CD14-positive monocyte (primary cell): Measurements from ENCODE around the gene PLCB3. TPM values are rescaled to one million over a fixed set of nuclear protein-coding genes. Genes with fewer than 3 reads are reported as not detected.

Source experiments
- DNase-seq, 3 donors: peaks; one replicate each; pipeline ENCODE4 v3.0.0-alpha.2; 2011 to 2022
- H2AFZ ChIP-seq: 2 replicates; pipeline ENCODE4 v1.6.0; 2012; ENCODE audit warnings: mild to moderate bottlenecking, low read depth, low read length, inconsistent platforms; ENCODE audit not compliant: insufficient read depth, poor library complexity, severe bottlenecking
- H3K27ac ChIP-seq, 2 donors: 1 replicate in 1 of 2; 2 replicates in 1 of 2; pipeline ENCODE4 v1.5.1; 2012 to 2013; ENCODE audit warnings: low read length in 2 of 2, control low read depth in 1 of 2, inconsistent platforms in 1 of 2, low read depth in 1 of 2, mild to moderate bottlenecking in 1 of 2
- H3K27me3 ChIP-seq, 2 donors: one replicate each; pipeline versions ENCODE4 v1.6.0 to v1.6.1; 2011 to 2013; ENCODE audit warnings: low read length in 2 of 2; ENCODE audit not compliant: control insufficient read depth in 2 of 2, insufficient read depth in 2 of 2
- H3K36me3 ChIP-seq, 2 donors: replicated peaks in 1 of 2; 1 replicate in 1 of 2; 2 replicates in 1 of 2; pipeline versions ENCODE4 v1.5.1 to v1.6.1; 2012 to 2013; ENCODE audit warnings: low read length in 2 of 2, control low read depth in 1 of 2, inconsistent platforms in 1 of 2, mild to moderate bottlenecking in 1 of 2; ENCODE audit not compliant: insufficient read depth in 2 of 2, control insufficient read depth in 1 of 2
- H3K4me1 ChIP-seq, 2 donors: 1 replicate in 1 of 2; 2 replicates in 1 of 2; pipeline versions ENCODE4 v1.5.1 to v1.6.1; 2012 to 2013; ENCODE audit warnings: low read length in 2 of 2, control low read depth in 1 of 2, inconsistent platforms in 1 of 2, mild to moderate bottlenecking in 1 of 2, moderate library complexity in 1 of 2; ENCODE audit not compliant: insufficient read depth in 2 of 2, control insufficient read depth in 1 of 2
- H3K4me2 ChIP-seq: replicated peaks from 2 replicates; pipeline ENCODE3; 2012; ENCODE audit warnings: low read length, moderate library complexity, mild to moderate bottlenecking; ENCODE audit not compliant: poor library complexity, severe bottlenecking; ENCODE audit errors: extremely low read depth
- H3K4me3 ChIP-seq, 3 experiments: fragments of 200-600 bp in 1 of 3; sonication (generic) in 1 of 3; replicated peaks in 1 of 3; 1 replicate in 2 of 3; 2 replicates in 1 of 3; pipeline ENCODE4 v1.5.1; 2011 to 2013; ENCODE audit warnings: low read length in 3 of 3, mild to moderate bottlenecking in 3 of 3, control low read depth in 2 of 3, low read depth in 2 of 3, inconsistent platforms in 1 of 3, moderate library complexity in 1 of 3
- H3K79me2 ChIP-seq: 2 replicates; pipeline ENCODE4 v1.6.0; 2012; ENCODE audit warnings: mild to moderate bottlenecking, control low read depth, inconsistent platforms, low read length, moderate library complexity; ENCODE audit not compliant: insufficient read depth
- H3K9ac ChIP-seq: 2 replicates; pipeline ENCODE4 v1.6.0; 2017; ENCODE audit warnings: low read length, mild to moderate bottlenecking; ENCODE audit not compliant: insufficient read depth, poor library complexity, severe bottlenecking
- H3K9me3 ChIP-seq, 2 donors: replicated peaks in 1 of 2; 1 replicate in 1 of 2; 2 replicates in 1 of 2; pipeline versions ENCODE4 v1.5.1 to v1.6.1; 2012 to 2013; ENCODE audit warnings: low read length in 2 of 2, control low read depth in 1 of 2; ENCODE audit not compliant: control insufficient read depth in 1 of 2, insufficient read depth in 1 of 2
- H4K20me1 ChIP-seq: 2 replicates; pipeline ENCODE4 v1.6.0; 2012; ENCODE audit warnings: mild to moderate bottlenecking, low read length, control low read depth, moderate library complexity; ENCODE audit not compliant: insufficient read depth
- H3K27ac Mint-ChIP-seq, 7 donors: one replicate each; pipeline ENCODE4 v1.8.0; 2020; ENCODE audit warnings: mild to moderate bottlenecking in 7 of 7, mixed read lengths in 7 of 7, moderate library complexity in 6 of 7, inconsistent platforms in 2 of 7
- H3K27me3 Mint-ChIP-seq, 3 donors: one replicate each; pipeline ENCODE4 v1.8.0; 2021 to 2022; ENCODE audit warnings: low read depth in 3 of 3, mild to moderate bottlenecking in 3 of 3, mixed read lengths in 3 of 3, moderate library complexity in 3 of 3, inconsistent platforms in 1 of 3
- H3K36me3 Mint-ChIP-seq, 2 donors: one replicate each; pipeline ENCODE4 v1.8.0; 2020; ENCODE audit warnings: mixed read lengths in 2 of 2, inconsistent platforms in 1 of 2, mild to moderate bottlenecking in 1 of 2
- H3K4me1 Mint-ChIP-seq: one replicate; pipeline ENCODE4 v1.8.0; 2020; ENCODE audit warnings: mild to moderate bottlenecking, mixed read lengths
- H3K4me3 Mint-ChIP-seq, 2 donors: one replicate each; pipeline ENCODE4 v1.8.0; 2020; ENCODE audit warnings: mild to moderate bottlenecking in 2 of 2, mixed read lengths in 2 of 2, moderate library complexity in 1 of 2
- H3K9me3 Mint-ChIP-seq, 7 donors: one replicate each; pipeline ENCODE4 v1.8.0; 2020 to 2022; ENCODE audit warnings: mixed read lengths in 7 of 7, mild to moderate bottlenecking in 6 of 7, moderate library complexity in 6 of 7, inconsistent platforms in 2 of 7
- whole genome bisulfite sequencing: methylation state at CpG from one replicate; pipeline ENCODE4 v1.1.5; 2013; ENCODE audit warnings: missing lambda C conversion rate; ENCODE audit not compliant: insufficient coverage; 5-methylcytosine and 5-hydroxymethylcytosine counted together
- intact Hi-C, 2 donors: fragments of 100-400 bp; cut with micrococcal nuclease; formaldehyde crosslinking; loops; one replicate each; pipeline versions ENCODE4 v1.15.0 to v1.15.1; 2023
- polyA plus RNA-seq, 3 donors: library from polyadenylated mRNA; depleted of rRNA in 1 of 3; unstranded in 2 of 3; stranded (reverse) in 1 of 3; fragments of 300-500 nt in 2 of 3; fragments of >200 nt in 1 of 3; fragmentation: Illumina TruSeq in 2 of 3; gene quantifications; 1 replicate in 2 of 3; 2 replicates in 1 of 3; pipeline ENCODE4 v1.2.3, GENCODE V29; 2012 to 2021
- TF ChIP-seq, protein P1 (sequence below): fragments of 200-600 bp; IDR thresholded peaks from one replicate; pipeline ENCODE4 v1.8.0; 2022; ENCODE audit warnings: antibody characterized with exemption, mild to moderate bottlenecking

Gene PLCB3
- polyA plus RNA-seq, 3 donors = 1.1 to 17.8 (median 1.4) TPM

GRCh38 chr11:64218628-64219353, 32.5 kb upstream of the PLCB3 start:
- no peak overlapping the region for H3K4me3 Mint-ChIP-seq
- H3K9ac ChIP-seq = no peak overlapping the region
- H3K27me3 Mint-ChIP-seq = no peaks in the 10 kb centered on the region
- H3K36me3 Mint-ChIP-seq = peaks cover 80 to 92% of the 10 kb centered on the region in 2 donors
- peaks cover 3% of the 10 kb centered on the region for H3K4me1 Mint-ChIP-seq
- no peaks in the 10 kb centered on the region for H3K9me3 ChIP-seq
- intact Hi-C loops = no loop called here
- peaks cover 81 to 92% of the 10 kb centered on the region in 2 donors for H3K36me3 ChIP-seq
- H3K27ac Mint-ChIP-seq = peak overlapping the region in 3 of 7 donors; percentile 31 to 60 (median 59)
- no peaks in the 10 kb centered on the region for H3K27me3 ChIP-seq
- H3K79me2 ChIP-seq = peaks cover 42% of the 10 kb centered on the region
- H3K4me2 ChIP-seq = no peak overlapping the region
- H4K20me1 ChIP-seq = peaks cover 90% of the 10 kb centered on the region
- TF ChIP-seq, protein P1, sequence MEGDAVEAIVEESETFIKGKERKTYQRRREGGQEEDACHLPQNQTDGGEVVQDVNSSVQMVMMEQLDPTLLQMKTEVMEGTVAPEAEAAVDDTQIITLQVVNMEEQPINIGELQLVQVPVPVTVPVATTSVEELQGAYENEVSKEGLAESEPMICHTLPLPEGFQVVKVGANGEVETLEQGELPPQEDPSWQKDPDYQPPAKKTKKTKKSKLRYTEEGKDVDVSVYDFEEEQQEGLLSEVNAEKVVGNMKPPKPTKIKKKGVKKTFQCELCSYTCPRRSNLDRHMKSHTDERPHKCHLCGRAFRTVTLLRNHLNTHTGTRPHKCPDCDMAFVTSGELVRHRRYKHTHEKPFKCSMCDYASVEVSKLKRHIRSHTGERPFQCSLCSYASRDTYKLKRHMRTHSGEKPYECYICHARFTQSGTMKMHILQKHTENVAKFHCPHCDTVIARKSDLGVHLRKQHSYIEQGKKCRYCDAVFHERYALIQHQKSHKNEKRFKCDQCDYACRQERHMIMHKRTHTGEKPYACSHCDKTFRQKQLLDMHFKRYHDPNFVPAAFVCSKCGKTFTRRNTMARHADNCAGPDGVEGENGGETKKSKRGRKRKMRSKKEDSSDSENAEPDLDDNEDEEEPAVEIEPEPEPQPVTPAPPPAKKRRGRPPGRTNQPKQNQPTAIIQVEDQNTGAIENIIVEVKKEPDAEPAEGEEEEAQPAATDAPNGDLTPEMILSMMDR = no peak
- no peak for DNase-seq
- H3K4me3 ChIP-seq = no peak overlapping the region
- H3K9me3 Mint-ChIP-seq = peaks cover 0 to 2% (median 0%) of the 10 kb centered on the region in 7 donors
- H2AFZ ChIP-seq = no peak overlapping the region
- no peaks in the 10 kb centered on the region for H3K4me1 ChIP-seq
- peak overlapping the region in 1 of 2 donors; percentile 26 for H3K27ac ChIP-seq
- WGBS = 97% methylated on average over 7 of the region's 11 CpGs

- Histone ChIP-seq H3K4me3 (no peak overlapping the region), H3K4me1 (peaks cover 0 to 4% of the 10 kb centered on the region in 2 donors), H3K36me3 (peaks cover 84 to 92% of the 10 kb centered on the region in 2 donors), H3K4me2 (no peak overlapping the region), H3K9me3 (no peaks in the 10 kb centered on the region), H3K27me3 (no peaks in the 10 kb centered on the region), H3K27ac (peak overlapping the region in 1 of 2 donors; percentile 26), H2AFZ (no peak overlapping the region), H3K79me2 (peaks cover 38% of the 10 kb centered on the region), H4K20me1 (peaks cover 90% of the 10 kb centered on the region), H3K9ac (no peak overlapping the region)
- Mint-ChIP-seq H3K4me3 (no peak overlapping the region), H3K27ac (peak overlapping the region in 1 of 7 donors; percentile 46), H3K4me1 (peaks cover 9% of the 10 kb centered on the region), H3K36me3 (peaks cover 76 to 91% of the 10 kb centered on the region in 2 donors), H3K9me3 (peaks cover 0 to 2% (median 0%) of the 10 kb centered on the region in 7 donors), H3K27me3 (no peaks in the 10 kb centered on the region)
- intact Hi-C loops = no loop called here
- 94% methylated on average over 5 of the region's 7 CpGs for WGBS
- TF ChIP-seq, protein P1 = no peak
- DNase-seq = peak in 1 of 3 donors; percentile 2
Observed at GRCh38 chr11:64219354-64219684, 32.0 kb upstream of the PLCB3 start.
